Measurements from ENCODE around the gene LRRC3B. TPM values are rescaled to one million over a fixed set of nuclear protein-coding genes. Genes with fewer than 3 reads are reported as not detected.
"Not testable (repeated sequence)": the region's sequence is repeated elsewhere in the genome, so short reads cannot be mapped to it uniquely, and the experiment has no call there.

LRRC3B gene
- polyA plus RNA-seq, 3 donors, result not detected

GRCh38 chr3:26603771-26604170 is 18.8 kb upstream of the LRRC3B start:
- H3K9ac ChIP-seq (ENCODE audit: insufficient read depth, low read length, poor library complexity, severe bottlenecking); H3K27me3 Mint-ChIP-seq (ENCODE audit: low read depth in 3 of 3); H3K4me3 ChIP-seq (replicated peaks in 1 of 3; ENCODE audit: low read depth in 2 of 3, low read length in 3 of 3); H3K4me1 Mint-ChIP-seq; intact Hi-C loops (cut with micrococcal nuclease); DNase-seq; H3K4me3 Mint-ChIP-seq; H3K4me2 ChIP-seq (replicated peaks; ENCODE audit: extremely low read depth, low read length, poor library complexity, severe bottlenecking); H3K27ac Mint-ChIP-seq; H3K4me1 ChIP-seq (ENCODE audit: control insufficient read depth in 1 of 2, insufficient read depth in 2 of 2, low read length in 2 of 2); H3K79me2 ChIP-seq (ENCODE audit: insufficient read depth, low read length); H3K36me3 Mint-ChIP-seq; H3K27me3 ChIP-seq (ENCODE audit: control insufficient read depth in 2 of 2, insufficient read depth in 2 of 2, low read length in 2 of 2); H3K27ac ChIP-seq (ENCODE audit: low read depth in 1 of 2, low read length in 2 of 2); H4K20me1 ChIP-seq (ENCODE audit: insufficient read depth, low read length); H3K36me3 ChIP-seq (replicated peaks in 1 of 2; ENCODE audit: control insufficient read depth in 1 of 2, insufficient read depth in 2 of 2, low read length in 2 of 2); H2AFZ ChIP-seq (ENCODE audit: insufficient read depth, low read depth, low read length, poor library complexity, severe bottlenecking): not testable (repeated sequence)
- WGBS (ENCODE audit: insufficient coverage), result 44% methylated on average over 3 of the region's 3 CpGs
- peaks cover 14 to 25% of the 10 kb centered on the region in 2 donors for H3K9me3 ChIP-seq (replicated peaks in 1 of 2; ENCODE audit: control insufficient read depth in 1 of 2, insufficient read depth in 1 of 2, low read length in 2 of 2)
- H3K9me3 Mint-ChIP-seq, result peaks cover 4 to 19% (median 16%) of the 10 kb centered on the region in 7 donors

DNA sequence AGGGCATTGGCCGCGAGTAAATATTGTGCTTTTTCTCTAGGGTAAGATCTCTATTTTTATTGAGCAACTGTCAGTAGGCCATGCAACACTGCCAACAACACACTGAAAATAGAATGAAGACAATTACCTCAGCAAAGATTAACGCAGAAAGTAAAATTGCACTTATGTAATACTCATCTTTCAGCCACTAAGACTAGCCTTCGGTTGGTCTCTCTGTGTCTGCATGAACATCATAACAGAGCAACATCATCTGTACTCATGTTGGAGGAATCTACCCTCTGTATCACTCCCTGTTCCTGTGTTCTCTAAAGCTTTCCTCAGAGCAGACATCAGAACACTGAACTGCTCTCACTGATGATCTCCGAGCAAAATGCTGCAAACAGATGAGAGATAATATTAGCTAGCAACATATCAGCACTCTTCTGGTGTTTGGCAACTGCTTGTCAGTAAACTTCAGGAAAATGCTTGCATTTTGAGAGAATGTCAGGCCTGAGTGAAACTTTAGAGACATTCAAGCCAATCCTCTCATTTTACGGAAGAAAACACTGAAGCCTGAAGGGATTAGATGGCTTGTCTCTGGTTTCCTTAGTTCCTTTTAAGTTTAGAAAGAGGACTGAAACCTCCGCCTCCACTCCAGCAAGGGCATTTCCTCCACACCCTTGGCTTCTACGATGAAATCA is 8.4 kb upstream of the LRRC3B start:
- intact Hi-C loops (cut with micrococcal nuclease), result no loop called here
- H3K4me1 Mint-ChIP-seq, result no peaks in the 10 kb centered on the region
- Histone ChIP-seq H2AFZ (ENCODE audit: insufficient read depth, low read depth, low read length, poor library complexity, severe bottlenecking) (no peak overlapping the region), H3K9me3 (replicated peaks in 1 of 2; ENCODE audit: control insufficient read depth in 1 of 2, insufficient read depth in 1 of 2, low read length in 2 of 2) (no peaks in the 10 kb centered on the region), H3K4me1 (ENCODE audit: control insufficient read depth in 1 of 2, insufficient read depth in 2 of 2, low read length in 2 of 2) (no peaks in the 10 kb centered on the region), H3K79me2 (ENCODE audit: insufficient read depth, low read length) (no peaks in the 10 kb centered on the region), H3K4me3 (replicated peaks in 1 of 3; ENCODE audit: low read depth in 2 of 3, low read length in 3 of 3) (no peak overlapping the region), H4K20me1 (ENCODE audit: insufficient read depth, low read length) (no peaks in the 10 kb centered on the region), H3K9ac (ENCODE audit: insufficient read depth, low read length, poor library complexity, severe bottlenecking) (no peak overlapping the region), H3K27ac (ENCODE audit: low read depth in 1 of 2, low read length in 2 of 2) (no peak overlapping the region), H3K4me2 (replicated peaks; ENCODE audit: extremely low read depth, low read length, poor library complexity, severe bottlenecking) (no peak overlapping the region), H3K27me3 (ENCODE audit: control insufficient read depth in 2 of 2, insufficient read depth in 2 of 2, low read length in 2 of 2) (no peaks in the 10 kb centered on the region), H3K36me3 (replicated peaks in 1 of 2; ENCODE audit: control insufficient read depth in 1 of 2, insufficient read depth in 2 of 2, low read length in 2 of 2) (no peaks in the 10 kb centered on the region)
- WGBS (ENCODE audit: insufficient coverage), result 91% methylated on average over 2 of the region's 8 CpGs
- no peak for DNase-seq
- peaks cover 0 to 2% (median 0%) of the 10 kb centered on the region in 3 donors for H3K27me3 Mint-ChIP-seq (ENCODE audit: low read depth in 3 of 3)
- peaks cover 0 to 10% (median 4%) of the 10 kb centered on the region in 7 donors for H3K9me3 Mint-ChIP-seq
- H3K4me3 Mint-ChIP-seq, result no peak overlapping the region
- H3K36me3 Mint-ChIP-seq, result no peaks in the 10 kb centered on the region
- TF ChIP-seq CTCF (IDR thresholded peaks at IDR 0.05), result no peak
- H3K27ac Mint-ChIP-seq, result no peak overlapping the region
